Activated effector memory CD4-positive, alpha-beta T cell treated with Interleukin-2 at 50 U/mL for 16 hours (primary cell): ENCODE results near the gene GALNT11.

Experiments
- DNase-seq: peaks from one replicate; pipeline ENCODE4 v3.0.0-alpha.2; 2020

Gene GALNT11

DNA sequence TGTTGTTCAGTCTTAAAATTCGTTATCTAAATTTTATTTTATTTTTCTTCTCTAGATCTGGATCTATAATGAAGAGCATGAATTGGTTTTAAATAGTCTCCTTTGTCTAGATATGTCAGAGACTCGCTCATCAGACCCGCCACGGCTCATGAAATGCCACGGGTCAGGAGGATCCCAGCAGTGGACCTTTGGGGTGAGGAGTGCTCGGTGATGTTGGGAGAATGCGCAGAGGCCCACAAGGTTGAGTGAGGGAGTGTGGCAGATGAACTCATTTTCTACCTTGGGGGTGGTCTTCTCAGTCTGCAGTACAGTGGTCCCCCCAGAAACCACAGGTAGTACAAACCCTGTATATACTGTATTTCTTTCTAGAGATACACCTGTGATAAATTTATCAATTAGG is 95.3 kb downstream of the GALNT11 start:
- no peak for DNase-seq

GRCh38 chr7:152121432-152121831 is 96.0 kb downstream of the GALNT11 start:
- no peak for DNase-seq

GRCh38 chr7:152122540-152122939 is 97.1 kb downstream of the GALNT11 start:
- DNase-seq = no peak

- DNase-seq = no peak
Observed at GRCh38 chr7:152126741-152127140, 101.3 kb downstream of the GALNT11 start.

DNA sequence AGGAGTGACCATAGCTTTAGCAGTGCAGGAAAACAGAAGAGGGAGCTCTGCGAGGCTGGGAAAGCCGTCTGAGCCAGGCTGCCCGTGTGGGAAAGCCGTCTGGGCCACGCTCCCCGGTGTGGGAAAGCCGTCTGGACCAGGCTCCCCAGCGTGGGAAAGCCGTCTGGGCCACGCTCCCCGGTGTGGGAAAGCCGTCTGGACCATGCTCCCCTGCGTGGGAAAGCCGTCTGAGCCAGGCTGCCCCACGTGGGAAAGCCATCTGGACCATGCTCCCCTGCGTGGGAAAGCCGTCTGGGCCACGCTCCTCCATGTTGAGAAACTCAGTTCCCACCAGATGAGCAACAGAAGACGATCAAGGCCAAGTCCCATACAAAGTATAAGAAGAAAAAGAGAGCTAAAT is 101.8 kb downstream of the GALNT11 start:
- no peak for DNase-seq

DNA sequence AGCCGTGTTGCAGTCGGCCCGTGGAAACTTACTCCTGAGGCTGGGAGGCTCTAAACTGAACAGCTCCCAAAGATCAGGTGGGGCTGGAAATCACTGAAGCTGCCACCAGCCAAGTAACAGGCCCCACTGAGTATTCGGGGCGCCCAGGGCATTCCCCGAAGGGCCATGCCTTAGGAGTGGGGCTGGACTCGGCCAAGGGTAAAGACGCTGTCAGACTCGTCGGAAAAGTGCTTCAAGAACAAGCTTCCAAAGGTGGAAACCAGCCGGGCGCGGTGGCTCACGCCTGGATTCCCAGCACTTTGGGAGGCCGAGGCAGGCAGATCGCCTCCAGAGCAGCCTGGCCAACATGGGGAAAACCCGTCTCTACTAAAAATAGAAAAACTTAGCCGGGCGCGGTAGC is 102.8 kb downstream of the GALNT11 start:
- no peak for DNase-seq

- DNase-seq = no peak
Observed at GRCh38 chr7:152128741-152129461, 103.4 kb downstream of the GALNT11 start.

DNA sequence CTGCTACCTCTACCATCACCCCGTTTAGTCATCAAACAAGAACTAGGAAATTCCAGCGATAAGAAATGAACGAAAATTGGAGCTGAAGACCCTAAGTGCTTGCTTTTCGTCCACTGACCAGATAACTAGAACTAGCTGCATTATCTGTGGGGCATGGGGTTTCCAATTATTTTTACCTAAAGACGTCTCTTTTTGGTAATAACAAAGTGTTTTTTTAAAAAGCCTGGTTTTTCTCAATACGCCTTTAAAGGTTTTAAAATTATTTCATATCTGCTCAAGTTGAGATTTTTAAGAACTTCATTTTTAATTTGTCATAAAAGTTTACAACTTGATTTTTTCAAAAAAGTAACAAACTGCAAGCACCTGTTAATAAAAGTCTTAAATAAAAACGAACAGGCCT is 104.2 kb downstream of the GALNT11 start:
- no peak for DNase-seq

GRCh38 chr7:152130658-152131590 is 105.5 kb downstream of the GALNT11 start:
- DNase-seq = no peak

DNA sequence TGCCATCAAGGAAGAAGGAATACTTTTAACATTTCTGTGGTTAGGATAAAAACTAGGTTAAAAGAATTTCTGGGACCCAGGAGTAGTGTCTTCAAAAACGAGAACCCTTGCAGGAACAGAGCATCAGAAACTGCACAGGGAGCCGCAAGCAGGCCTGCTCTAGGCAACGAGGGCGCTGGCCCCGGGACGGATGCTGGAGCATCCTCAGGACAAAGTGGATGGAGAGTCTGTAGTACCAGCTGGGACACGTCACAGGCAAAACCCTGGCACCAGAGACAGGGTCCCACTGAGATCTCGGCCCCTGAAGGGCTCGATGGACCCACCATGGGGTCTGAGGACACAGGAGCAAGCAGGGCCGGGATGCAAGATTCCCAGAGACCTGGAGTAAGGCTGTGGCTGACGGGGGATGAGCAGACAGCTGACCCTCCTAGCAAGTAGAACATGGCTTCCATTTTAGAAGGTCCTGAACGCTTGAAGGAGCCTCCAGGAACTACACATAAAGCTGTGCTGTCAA is 106.6 kb downstream of the GALNT11 start:
- no peak for DNase-seq

- no peak for DNase-seq
Observed at GRCh38 chr7:152132812-152133211, 107.3 kb downstream of the GALNT11 start.

DNA sequence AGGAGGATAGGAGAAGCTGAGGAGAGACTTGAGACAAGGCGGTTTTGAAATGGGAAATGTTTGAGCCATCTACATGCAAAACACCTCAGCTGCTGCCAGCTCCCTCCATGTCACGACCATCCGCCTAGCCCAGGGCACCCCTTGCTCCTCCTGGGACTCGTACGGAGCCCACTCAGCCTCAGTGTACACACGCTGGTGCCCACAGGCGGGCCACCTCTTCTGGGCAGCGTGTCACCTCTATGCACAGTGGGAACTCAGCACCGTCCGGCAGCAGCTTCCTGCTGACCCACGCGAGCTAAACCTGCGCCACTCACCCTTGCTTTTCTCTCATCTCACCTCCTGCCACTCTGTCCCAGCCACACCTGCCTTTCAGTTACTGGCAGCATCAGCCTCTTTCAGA is 108.3 kb downstream of the GALNT11 start:
- DNase-seq = no peak

DNA sequence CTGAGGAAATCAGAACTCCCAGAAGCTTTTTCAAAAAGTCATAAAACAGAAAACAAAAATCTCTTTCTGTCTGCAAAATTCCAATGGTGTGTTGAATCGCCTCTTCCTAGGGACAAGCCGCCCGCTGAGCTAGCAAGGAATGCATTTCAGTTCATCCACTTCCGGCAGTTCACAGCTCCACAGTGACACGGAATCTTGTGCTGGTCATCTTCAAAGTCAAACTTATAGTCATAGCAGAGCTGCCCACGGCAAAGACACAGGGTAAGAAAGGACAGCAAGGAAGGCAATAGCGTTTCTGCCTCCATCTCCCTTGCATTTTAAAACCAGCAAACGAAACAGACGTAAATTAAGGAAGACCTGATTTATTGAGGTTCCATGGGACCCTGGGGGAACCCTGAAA is 111.2 kb downstream of the GALNT11 start:
- no peak for DNase-seq

- DNase-seq = no peak
Observed at GRCh38 chr7:152137476-152138025, 112.1 kb downstream of the GALNT11 start.

- no peak for DNase-seq
Observed at GRCh38 chr7:152140067-152140466, 114.6 kb downstream of the GALNT11 start.

- DNase-seq = no peak
Observed at GRCh38 chr7:152140560-152140959, 115.1 kb downstream of the GALNT11 start.

GRCh38 chr7:152142976-152143595 is 117.6 kb downstream of the GALNT11 start:
- DNase-seq = no peak

DNA sequence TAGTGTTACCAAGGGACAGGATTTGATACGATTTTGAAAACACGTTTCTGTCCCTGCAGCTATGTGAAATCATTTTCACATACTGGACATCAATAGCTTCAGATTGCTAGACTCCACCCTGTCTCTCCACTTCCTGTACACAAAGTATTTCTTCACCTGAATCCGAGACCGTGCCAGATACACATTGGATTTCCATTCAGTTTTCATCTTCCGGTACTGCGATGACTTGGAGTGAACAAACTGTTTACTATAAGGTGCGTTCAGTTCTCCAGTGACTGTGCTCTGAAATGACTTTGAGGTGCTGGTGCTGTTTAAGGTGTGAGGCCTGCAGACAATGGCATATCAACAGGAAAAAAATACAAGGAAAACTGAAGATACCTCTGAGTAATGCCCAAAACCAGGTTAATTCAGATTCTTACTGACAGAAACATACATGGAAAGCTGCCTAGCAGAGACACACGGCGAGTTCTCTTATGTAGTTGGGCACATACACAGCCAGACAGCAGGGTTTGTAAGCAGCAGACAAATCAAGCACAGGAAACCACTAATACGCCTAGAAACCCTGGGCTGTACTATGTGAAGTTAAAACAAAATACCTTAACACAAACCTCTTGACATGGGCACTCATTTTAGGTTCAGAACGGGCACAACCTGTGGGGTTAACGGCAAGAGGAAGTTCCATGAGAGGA is 119.2 kb downstream of the GALNT11 start:
- no peak for DNase-seq

DNA sequence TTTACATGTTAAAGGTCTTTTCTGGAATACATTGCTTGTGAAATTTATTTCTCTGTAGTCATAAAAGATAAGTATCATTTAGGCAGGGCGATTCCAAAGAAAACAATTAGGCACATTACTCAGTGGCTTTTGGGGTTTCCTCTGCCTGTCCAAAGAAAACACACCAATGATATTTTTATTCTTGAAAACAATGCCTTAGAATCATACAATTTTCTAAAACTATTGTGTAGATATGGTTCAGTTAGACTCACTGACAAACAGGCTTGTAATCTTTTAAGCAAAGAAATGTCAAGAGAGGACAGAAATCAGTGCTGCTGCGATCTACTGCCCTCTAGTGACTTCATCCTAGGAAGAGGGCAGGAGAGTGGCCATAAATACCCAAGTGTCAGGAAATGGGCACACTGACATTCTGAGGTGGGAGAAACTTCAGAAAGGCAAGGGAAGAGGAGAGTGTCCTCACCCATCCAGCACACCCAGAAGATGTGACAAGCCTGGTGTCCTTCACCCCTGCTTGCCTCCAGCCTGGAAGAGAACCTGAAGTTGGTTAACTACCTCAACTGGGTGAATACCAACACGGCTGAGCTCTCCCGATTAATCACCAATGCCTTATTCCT is 120.5 kb downstream of the GALNT11 start:
- DNase-seq = peak; percentile 13

DNA sequence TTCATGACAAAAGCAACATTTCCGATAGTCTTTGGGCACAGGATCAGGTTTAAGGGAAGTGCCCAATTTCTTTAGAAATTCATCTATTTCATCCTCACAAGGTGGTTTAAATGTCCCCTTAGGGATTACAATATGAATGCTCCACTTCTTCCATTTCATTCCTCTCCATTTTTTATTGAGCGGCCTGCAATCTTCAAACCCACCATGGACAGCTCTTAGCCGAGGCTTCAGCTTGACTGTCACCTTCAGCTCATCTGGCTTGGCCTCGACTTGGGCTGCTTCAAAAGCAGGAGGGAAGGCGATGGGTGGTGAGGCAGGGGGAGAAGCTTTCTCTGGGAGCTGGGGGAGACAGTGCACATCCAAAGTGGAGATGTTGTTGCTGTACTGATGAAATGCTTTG is 123.2 kb downstream of the GALNT11 start:
- no peak for DNase-seq

DNA sequence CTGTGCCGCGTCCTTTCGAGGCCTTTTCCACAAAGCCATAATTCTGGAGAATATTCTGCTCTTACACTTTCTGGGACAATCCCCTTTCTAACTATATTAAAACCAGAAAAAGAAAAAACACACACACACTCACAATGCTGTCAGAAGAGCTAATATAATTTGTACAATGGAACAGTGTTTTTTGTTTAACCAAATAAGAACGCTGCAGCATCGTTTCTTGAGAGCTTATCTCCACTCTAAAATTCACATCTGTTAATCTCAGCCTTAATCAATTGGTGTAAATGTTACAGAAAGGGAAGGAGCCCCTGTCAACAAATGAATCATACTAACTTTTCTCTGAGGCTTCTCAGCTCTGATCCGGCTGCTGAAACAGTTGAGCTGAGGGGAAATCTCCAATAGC is 123.9 kb downstream of the GALNT11 start:
- no peak for DNase-seq

GRCh38 chr7:152152267-152152666 is 126.8 kb downstream of the GALNT11 start:
- DNase-seq = no peak
